IPS-NIHi11 (cell line): ENCODE measurements around the gene CFAP126.
"Not testable (repeated sequence)": the region's sequence is repeated elsewhere in the genome, so short reads cannot be mapped to it uniquely, and the experiment has no call there.

ENCODE experiments used
- DNase-seq: peaks from one replicate; pipeline ENCODE4 v3.0.0; 2012; ENCODE audit warnings: mixed read lengths, low spot score

CFAP126 gene, protein sequence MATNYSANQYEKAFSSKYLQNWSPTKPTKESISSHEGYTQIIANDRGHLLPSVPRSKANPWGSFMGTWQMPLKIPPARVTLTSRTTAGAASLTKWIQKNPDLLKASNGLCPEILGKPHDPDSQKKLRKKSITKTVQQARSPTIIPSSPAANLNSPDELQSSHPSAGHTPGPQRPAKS

DNA sequence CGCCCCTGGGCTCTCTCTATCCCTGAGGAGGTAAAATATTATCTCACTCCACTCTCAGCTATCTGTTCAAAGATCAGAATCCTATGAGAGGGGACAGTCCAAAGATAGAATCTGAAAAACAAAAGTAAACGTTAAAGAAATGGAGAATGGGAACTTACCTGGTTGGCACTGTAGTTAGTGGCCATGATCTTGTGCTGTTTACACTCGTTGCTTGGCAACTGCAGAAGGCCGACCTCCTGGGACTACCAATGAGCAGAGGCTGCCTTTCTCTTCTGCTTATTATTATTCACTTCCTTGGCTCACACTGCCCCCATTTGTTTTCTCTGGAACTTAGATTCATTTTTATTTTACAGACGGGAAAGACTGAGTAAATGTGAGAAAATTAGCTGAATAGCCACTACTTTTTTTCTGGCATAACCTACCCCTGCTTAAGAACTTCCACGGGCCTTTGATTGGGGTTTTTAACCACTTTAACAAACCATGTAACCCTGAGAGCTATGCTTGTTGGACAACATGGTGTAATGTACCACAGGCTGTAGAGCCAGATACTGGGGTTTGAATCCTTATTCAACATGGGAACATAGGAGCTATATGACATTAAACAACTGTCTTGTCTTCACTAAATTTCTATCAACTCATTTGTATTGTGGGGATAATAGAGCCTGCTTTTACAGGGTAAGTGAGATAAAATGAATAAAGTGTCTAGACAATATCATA lies at the start of gene CFAP126:
Gene CFAP126, minus strand, starts transcription at position 193 of the 717 bp plus-strand sequence. Its CDS starts 8 bp downstream, at position 185.
- DNase-seq: peak; percentile 88

DNA sequence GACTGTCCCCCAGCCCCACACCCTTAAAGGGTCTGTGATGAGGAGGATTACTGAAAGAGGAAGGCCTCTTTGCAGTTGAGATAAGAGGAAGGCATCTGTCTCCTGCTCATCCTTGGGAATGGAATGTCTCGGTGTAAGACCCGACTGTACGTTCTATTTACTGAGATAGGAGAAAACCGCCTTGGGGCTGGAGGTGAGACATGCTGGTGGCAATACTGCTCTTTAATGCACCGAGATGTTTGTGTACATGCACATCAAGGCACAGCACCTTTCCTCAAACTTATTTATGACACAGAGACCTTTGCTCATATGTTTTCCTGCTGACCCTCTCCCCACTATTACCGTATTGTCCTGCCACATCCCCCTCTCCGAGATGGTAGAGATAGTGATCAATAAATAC lies 45.4 kb upstream of the CFAP126 start:
- DNase-seq: not testable (repeated sequence)

DNA sequence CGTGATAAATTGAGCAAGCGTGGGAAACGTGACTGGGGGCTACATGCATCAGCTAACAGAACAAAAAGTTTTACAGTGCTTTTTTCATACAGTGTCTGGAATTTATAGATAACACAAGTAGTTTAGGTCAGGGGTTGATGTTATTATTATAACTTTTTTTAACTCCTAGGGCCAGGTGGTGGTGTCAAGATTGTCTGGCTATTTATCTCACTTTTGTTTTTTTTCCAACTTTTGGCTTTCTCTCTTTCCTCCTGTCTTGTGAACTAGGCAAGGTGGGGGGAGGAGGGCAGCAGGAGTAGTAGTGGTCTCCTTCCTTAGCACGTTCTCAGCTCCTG lies 42.9 kb upstream of the CFAP126 start:
- not testable (repeated sequence) for DNase-seq

DNA sequence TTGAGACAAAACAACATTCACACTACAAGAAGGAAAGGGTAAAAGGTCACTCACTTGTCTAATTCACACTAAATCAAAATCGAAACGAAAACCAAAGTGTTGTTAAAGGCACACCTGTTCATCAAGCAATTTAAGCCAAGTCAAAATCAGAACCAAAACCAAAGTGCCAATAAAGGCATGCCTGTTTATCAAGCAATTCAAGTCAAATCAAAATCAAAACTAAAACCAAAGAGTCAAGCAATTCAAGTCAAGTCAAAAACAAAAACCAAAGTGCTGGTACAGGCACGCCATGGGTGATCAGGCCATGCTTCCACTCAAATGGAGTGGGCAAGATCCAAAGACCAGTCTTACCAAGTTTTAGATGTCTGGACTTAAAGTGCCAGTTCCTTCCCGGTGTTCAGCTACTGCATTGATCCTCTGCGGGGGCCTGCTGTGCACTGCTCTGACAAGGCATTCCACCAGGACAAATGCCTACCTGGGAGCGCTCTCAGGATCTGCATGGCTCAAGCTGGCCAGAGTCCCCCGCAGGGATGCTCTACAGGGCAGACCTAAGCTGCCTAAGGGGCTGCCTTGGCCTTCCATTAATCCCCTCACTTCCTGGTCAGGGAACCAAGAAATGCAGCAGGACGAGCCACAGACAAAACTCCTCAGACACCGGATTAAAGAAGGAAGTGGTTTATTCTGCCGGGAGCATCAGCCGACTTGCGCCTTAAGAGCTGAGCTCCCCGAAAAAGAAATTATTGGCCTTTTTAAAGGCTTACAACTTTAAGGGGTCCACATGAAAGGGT lies 42.4 kb upstream of the CFAP126 start:
- DNase-seq: not testable (repeated sequence)

DNA sequence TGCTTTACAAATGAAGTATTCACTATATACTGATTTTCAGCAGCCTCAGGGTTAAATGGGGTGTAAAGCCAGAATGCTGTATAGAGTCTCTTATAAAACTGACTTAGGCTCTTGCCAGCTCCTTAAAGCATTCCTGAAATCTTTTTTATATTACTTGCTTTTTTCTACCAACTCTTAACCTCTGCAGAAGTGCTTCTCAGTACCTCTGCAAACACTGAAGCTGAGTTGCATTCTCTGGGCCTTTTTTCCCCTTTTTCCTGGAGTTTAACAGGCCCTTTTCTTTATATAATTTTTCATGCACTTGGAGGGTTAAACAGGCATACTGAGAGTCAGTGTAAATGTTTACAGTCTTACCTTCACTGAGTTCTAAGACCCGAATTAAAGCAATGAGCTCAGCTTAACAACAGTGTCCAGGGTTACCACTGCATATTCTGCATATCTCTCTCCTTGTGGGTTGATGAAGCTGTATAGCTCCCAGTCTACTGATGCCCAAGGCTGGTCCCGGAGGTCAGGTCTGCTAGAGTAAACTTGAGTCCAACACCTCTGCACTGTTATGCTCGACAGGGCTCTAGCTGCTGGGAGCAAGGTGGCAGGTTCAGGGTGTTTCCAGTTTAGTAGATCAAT lies 40.9 kb upstream of the CFAP126 start:
- no peak for DNase-seq

DNA sequence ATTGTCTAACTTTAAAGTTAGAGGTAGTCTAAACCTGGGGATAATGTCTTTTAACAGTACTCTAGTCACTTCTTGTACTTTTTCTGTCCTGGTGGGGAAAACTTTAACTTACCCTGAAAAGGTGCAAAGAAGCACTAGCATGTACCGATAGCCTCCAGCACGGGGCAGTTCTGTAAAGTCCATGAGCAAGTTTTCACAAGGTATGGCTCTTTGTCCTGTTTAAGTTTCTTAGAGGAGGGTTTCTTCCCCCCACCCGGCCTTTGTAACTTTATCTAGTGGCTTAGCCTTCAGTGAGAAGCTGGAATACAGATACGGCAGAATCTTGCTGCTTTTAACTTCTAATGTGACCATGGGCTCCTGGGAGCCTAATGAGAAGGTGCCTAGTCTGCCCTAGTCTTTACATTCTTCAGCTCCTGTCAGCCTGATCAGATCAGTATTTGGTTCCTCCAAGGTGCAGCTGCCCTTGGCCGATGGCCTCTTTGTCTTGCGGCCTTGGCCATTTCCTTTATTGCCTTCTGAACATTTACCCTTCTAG lies 39.8 kb upstream of the CFAP126 start:
- DNase-seq: no peak

DNA sequence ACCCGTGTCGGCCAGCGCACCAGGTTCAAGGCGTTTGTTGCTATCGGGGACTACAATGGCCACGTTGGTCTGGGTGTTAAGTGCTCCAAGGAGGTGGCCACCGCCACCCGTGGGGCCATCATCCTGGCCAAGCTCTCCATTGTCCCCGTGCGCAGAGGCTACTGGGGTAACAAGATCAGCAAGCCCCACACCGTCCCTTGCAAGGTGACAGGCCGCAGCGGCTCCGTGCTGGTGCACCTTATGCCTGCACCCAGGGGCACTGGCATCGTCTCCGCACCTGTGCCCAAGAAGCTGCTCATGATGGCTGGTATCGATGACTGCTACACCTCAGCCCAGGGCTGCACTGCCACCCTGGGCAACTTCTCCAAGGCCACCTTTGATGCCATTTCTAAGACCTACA lies 38.9 kb upstream of the CFAP126 start:
- DNase-seq: not testable (repeated sequence)

DNA sequence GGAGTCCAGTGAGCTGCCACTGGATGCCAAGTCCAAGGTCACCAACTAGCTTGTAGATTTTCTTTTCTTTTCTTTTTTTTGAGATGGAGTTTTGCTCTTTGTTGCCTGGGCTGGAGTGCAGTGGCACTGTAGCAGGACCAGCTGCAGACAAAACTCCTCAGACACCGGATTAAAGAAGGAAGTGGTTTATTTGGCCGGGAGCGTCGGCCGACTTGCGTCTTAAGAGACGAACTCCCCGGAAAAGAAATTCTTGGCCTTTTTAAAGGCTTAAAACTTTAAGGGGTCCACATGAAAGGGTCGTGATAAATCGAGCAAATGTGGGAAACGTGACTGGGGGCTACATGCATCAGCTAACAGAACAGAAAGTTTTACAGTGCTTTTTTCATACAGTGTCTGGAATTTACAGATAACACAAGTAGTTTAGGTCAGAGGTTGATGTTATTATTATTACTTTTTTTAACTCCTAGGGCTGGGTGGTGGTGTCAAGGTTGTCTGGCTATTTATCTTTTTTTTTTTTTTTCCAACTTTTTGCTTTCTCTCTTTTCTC lies 36.4 kb upstream of the CFAP126 start:
- DNase-seq: no peak

DNA sequence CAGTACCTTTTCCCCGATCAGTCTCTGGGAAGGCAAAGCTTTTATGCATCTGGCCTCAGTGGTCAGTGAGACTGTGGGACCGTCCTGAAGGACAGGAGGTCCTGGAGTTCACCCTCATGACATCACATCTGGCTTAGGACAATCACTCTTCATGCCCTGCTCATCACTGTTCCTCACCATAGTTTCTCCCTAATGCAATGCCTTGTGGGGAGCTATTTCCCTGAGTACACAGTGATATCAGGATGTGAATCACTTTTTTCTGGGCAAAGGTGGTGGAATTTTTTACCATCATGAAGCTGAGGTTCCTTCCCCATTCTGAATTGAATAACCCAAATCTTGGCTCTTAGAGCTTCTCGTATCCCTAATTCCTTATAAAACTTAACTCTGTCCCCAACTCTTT lies 34.8 kb upstream of the CFAP126 start:
- DNase-seq: no peak

DNA sequence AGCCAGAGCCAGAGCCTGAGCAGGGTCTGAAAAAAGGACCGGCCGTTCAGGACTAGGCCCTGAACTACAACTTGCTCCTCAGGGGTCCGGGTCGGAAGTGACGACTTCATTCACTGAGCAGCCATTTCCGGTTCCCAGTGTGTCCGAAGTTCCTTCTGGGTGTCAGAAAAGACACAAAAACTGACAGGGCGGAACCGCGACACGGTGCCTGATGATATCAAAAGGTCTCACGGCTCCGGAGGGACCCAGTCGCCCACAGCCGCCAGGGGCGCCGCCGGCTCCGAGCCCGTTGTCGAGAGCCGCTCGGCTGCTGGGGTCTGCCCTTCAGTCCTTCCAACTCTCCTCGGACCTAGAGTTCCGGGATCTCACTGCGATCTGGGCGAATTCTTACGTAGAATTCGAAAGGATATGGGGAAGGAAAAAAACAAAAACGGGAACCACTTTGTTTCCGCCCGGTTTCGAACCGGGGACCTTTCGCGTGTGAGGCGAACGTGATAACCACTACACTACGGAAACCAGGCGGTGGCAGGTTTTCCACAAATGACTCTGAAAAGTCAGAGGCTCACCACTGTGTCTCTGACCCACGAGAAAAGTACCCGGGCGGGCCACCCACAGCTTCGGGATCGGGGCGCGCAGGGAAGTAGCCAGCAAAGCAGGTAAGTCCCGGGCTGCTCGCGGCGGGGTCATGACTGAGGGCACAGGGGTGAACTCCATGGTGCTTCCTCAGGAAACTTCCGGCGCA lies 31.8 kb upstream of the CFAP126 start:
- DNase-seq: peak; percentile 80

DNA sequence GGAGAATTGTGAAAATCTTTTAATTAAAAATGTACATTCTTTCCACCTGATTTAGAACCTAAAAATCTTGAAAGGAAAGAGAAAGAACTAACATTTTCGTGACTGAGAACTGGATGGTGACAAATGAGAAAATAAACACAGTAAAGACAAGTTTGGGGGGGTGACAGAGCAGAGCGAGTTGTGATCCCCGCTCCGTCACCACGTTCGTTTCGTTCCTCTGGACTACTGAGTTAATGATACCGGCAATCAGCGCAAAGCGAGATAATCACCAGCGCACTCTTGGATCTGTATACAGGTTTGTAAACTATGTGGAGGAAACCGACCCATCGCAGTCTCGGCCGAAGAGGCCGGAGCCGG lies 31.2 kb upstream of the CFAP126 start:
- DNase-seq: no peak

DNA sequence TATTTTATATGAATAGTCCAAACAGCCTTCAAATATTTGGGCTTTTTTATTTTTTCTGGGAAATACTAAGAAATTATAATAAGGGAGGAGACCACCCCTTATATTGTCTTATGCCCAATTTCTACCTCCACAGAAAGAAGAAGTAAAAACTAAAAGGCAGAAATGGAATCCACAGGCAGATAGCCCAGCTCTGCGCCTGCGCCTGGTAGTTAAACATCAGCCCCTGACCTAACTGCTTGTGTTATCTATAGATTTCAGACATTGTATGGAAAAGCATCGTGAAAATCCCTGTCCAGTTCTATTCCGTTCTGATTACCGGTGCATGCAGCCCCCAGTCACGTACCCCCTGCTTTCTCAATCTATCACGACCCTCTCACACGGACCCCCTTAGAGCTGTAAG lies 29.4 kb upstream of the CFAP126 start:
- not testable (repeated sequence) for DNase-seq

DNA sequence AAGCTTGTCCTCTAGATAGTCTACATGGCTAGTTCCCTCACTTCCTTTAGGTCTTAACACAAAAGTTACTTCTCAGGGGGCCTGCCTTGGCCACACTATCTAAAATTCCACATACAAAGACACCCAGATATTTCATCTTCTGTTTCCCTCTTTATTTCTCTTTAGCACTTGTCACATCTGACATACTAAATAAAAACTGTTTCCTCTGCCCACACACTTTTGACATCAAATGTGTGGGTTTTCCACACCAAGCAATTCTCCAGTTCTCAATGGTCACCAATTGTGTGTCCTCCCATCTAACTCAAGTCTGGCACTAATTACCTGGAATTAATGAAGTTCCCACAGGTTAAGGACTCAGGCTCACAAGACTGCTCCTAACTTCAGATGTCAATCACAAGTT lies 25.5 kb upstream of the CFAP126 start:
- DNase-seq: no peak

DNA sequence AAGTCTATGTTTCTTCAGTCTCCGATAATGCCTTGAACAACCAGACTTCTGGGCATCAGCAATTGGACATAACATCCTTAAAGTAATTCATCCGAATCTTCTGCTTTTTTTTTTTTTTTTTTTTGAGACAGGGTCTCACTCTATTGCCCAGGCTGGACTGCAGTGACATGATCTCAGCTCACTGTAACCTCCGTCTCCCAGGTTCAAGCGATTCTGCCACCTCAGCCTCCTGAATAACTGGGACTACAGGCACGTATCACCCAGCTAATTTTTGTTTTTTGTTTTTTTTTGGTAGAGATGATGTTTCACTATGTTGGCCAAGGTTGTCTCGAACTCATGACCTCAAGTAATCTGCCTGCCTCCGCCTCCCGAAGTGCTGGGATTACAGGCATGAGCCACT lies 23.9 kb upstream of the CFAP126 start:
- DNase-seq: no peak

DNA sequence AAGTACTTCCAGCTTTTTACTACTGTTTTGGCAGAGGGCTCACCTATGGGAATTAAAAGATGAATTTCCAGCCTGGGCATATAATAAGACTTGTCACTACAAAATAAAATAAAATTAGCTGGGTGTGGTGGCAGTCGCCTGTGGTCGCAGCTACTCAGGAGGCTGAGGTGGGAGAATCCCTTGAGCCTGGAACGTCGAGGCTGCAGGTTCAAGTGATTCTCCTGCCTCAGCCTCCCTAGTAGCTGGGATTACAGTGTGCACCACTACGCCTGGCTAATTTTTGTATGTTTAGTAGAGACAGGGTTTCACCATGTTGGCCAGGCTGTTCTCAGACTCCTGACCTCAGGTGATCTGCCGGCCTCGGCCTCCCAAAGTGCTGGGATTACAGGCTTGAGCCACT lies 23.5 kb upstream of the CFAP126 start:
- DNase-seq: not testable (repeated sequence)

DNA sequence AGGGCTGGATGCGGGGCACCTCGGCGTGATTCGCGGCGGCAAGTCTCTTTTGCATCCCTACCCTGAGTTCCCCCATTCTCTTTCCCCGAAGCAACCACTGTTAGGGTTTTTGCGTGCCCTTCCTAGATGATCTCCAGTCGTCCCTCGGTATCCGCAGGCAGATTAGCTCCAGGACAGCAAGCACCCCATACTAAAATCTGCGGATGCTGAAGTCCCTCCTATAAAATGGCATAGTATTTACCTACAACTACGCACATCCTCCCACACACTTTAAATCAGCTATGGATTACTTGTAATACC lies 22.8 kb upstream of the CFAP126 start:
- DNase-seq: no peak

DNA sequence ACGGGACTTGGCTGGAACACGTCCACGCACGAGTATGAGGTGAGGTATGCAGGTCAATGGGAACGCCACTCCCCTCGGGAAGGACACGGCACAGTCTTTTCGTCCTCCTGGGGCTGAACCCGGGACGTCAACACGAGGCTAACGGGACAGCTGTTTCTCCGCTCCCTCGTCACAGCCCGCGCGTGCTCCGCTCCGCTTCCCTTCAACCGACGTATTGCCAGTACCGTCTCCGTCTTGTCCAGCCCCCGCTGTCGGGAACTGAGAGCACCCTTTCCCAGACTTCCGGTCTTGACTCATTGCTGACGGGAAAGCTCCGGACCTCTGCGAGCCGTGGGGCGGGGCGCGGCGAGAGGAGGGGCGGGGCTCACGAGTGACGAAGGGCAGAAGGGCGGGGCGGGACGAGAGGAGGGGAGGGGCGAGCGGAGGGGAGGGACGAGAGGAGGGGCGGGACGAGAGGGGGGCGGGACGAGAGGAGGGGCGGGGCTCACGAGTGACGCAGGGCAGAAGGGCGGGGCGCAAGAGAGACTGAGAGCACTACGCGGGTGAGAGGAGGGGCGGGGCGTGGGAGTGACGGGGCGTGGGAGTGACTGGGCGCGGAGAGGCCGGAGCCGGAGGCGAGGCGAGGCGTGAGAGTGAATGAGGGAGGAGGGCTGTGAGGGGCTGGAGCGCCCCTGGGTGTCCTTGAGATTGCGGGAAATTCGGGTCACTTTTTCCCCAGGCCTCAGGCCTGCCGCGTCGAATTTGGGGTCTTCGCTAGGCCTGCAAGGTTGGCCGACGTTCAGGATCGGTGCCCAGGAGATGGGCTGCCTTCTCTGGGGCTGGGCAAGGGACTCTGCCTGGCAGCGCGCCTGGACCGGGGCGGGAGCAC lies 22.2 kb upstream of the CFAP126 start:
- DNase-seq: peak; percentile 93

DNA sequence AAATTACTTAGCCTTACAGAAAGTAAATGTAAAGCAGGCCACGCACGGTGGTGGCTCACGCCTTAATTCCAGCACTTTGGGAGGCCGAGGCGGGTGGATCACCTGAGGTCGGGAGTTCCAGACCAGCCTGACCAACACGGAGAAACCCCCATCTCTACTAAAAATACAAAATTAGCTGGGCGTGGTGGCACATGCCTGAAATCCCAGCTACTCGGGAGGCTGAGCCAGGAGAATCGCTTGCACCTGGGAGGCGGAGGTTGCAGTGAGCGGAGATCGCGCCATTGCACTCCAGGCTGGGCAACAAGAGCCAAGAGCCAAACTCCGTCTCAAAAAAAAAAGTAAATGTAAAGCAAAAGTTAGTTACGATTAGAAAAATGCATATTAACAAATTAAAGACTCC lies 21.5 kb upstream of the CFAP126 start:
- DNase-seq: not testable (repeated sequence)

DNA sequence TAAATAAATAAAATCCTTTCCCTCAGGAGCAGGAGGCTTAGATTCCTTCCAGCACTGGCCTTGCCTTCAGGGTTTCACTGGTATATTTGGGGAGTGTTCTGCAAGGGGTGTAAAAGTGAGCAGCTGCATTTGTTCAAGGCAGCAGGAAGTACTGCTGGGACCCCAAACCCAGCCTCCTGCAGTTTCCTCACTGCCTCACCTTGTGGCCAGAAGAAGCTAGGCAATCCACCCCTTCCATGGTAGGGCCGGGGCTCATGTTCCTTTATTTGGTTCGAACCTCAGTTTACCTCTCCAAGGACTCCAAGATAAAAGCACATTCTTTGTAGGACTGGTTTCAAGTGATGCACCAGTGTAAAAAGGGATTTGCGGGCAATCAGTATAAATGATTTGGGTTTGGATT lies 21.0 kb upstream of the CFAP126 start:
- DNase-seq: peak; percentile 23

DNA sequence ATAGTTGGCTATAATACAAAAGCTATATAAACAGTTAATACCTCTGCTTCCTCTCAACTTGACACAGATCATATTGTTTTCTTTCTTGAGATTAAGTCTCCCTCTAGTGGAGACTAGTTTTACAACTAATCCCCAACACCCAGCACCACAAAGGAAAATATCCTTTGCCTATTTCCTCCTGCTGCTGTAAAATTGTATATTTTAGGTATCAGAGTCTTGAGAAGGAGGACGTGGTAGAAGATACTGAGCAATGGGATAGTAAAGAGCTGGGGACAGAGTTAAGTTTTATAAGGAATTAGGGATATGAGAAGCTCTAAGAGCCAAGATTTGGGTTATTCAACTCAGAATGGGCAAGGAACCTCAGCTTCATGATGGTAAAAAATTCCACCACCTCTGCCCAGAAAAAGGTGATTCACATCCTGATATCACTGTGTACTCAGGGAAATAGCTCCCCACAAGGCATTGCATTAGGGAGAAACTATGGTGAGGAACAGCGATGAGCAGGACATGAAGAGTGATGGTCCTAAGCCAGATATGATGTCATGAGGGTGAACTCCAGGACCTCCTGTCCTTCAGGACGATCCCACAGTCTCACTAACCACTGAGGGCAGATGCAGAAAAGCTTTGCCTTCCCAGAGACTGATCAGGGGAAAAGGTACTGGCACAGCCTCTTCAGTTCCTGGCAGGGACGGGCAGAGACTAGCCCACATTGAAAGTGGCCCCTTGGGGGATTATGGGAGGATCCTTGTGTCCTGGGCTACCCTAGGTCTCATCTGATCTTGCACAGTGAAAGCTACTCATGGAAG lies 14.7 kb upstream of the CFAP126 start:
- DNase-seq: peak; percentile 49
